ENCODE measurements around the gene RTKN. TPM values are rescaled to one million over a fixed set of nuclear protein-coding genes. Genes with fewer than 3 reads are reported as not detected.
A peak's percentile ranks its signal among the peaks of the same experiment; 100 is the strongest.
"Not testable (repeated sequence)": the region's sequence is repeated elsewhere in the genome, so short reads cannot be mapped to it uniquely, and the experiment has no call there.

RTKN gene
- total RNA-seq, result 18.0 and 32.9 TPM in 2 replicates

GRCh38 chr2:74441690-74442482 is at the start of gene RTKN:
Gene RTKN, minus strand, starts transcription at chr2:74441937. Its CDS starts 121 bp downstream, at chr2:74441816.
- no peak for DNase-seq (ENCODE audit: low read depth in 2 of 2)

- DNase-seq (ENCODE audit: low read depth in 2 of 2), result no peak
Measured at GRCh38 chr2:74489906-74490305, 48.2 kb upstream of the RTKN start.

- DNase-seq (ENCODE audit: low read depth in 2 of 2), result no peak
Measured at GRCh38 chr2:74488643-74489481, 47.1 kb upstream of the RTKN start.

GRCh38 chr2:74486141-74486540 is 44.4 kb upstream of the RTKN start:
- no peak for DNase-seq (ENCODE audit: low read depth in 2 of 2)

GRCh38 chr2:74483675-74484164 is 42.0 kb upstream of the RTKN start:
- DNase-seq (ENCODE audit: low read depth in 2 of 2), result not testable (repeated sequence)

- peak; percentile 88 to 97 for DNase-seq (ENCODE audit: low read depth in 2 of 2)
Measured at GRCh38 chr2:74482801-74483674, 41.3 kb upstream of the RTKN start, which contains the start of the genes CCDC142 and TTC31. Gene CCDC142, minus strand, starts transcription at chr2:74482998. Its CDS starts 161 bp downstream, at chr2:74482837. Gene TTC31, plus strand, starts transcription at chr2:74483081. Its CDS starts 15 bp downstream, at chr2:74483096.

- peak in 1 of 2 donors; percentile 79 for DNase-seq (ENCODE audit: low read depth in 2 of 2)
Measured at GRCh38 chr2:74481961-74482800, 40.4 kb upstream of the RTKN start.

- no peak for DNase-seq (ENCODE audit: low read depth in 2 of 2)
Measured at GRCh38 chr2:74481431-74481830, 39.7 kb upstream of the RTKN start.

- DNase-seq (ENCODE audit: low read depth in 2 of 2), result no peak
Measured at GRCh38 chr2:74474899-74475298, 33.2 kb upstream of the RTKN start.

- no peak for DNase-seq (ENCODE audit: low read depth in 2 of 2)
Measured at GRCh38 chr2:74474481-74474880, 32.7 kb upstream of the RTKN start.

- DNase-seq (ENCODE audit: low read depth in 2 of 2), result no peak
Measured at GRCh38 chr2:74472945-74473258, 31.2 kb upstream of the RTKN start.

- DNase-seq (ENCODE audit: low read depth in 2 of 2), result peak; percentile 87 to 94
Measured at GRCh38 chr2:74472086-74472944, 30.6 kb upstream of the RTKN start, which contains the start of gene MRPL53. Gene MRPL53, minus strand, starts transcription at chr2:74472680. Its CDS starts 20 bp downstream, at chr2:74472660.

- no peak for DNase-seq (ENCODE audit: low read depth in 2 of 2)
Measured at GRCh38 chr2:74471332-74472065, 29.8 kb upstream of the RTKN start.

- not testable (repeated sequence) for DNase-seq (ENCODE audit: low read depth in 2 of 2)
Measured at GRCh38 chr2:74470742-74471141, 29.0 kb upstream of the RTKN start.

- DNase-seq (ENCODE audit: low read depth in 2 of 2), result no peak
Measured at GRCh38 chr2:74464406-74464805, 22.7 kb upstream of the RTKN start.

- DNase-seq (ENCODE audit: low read depth in 2 of 2), result no peak
Measured at GRCh38 chr2:74462786-74463105, 21.0 kb upstream of the RTKN start.

- no peak for DNase-seq (ENCODE audit: low read depth in 2 of 2)
Measured at GRCh38 chr2:74462054-74462785, 20.5 kb upstream of the RTKN start.

Measured in dermis microvascular lymphatic vessel endothelial cell (primary cell).